ENCODE data around the gene NDFIP2. TPM values are rescaled to one million over a fixed set of nuclear protein-coding genes. Genes with fewer than 3 reads are reported as not detected.

NDFIP2 gene
- total RNA-seq, 1 experiment from 2014 or later, result 31.0 TPM

DNA sequence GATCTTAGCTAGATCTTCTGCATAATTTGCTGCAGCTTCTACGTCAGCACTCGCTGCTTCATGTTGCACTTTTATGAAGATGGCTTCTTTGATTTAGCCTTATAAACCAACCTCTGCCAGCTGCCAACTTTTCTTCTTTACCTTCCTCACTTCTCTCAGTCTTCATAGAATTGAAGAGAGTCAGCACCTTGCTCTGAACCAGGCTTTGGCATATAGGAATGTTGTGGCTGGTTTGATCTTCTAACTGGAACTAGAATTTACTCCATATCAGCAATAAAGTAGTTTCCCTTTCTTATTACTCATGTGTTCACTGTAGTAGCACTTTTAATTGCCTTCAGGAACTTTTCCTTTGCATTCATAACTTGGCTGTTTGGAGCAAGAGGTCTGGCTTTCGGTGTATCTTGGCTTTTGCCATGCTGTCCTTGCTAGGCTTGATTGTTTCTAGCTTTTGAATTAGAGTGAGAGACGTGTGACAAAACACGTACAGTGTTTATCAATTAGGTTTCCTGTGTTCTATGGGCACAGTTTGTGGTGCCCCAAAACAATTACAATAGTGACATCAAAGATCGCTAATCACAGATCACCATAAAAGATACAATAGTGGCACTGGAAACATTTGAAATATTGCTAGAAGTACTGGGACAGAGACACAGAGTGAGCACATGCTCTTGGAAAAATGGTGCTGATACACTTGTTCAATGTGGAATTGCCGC is 50.7 kb downstream of the NDFIP2 start:
- Histone ChIP-seq H2BK120ac (ENCODE audit: low read depth, low read length, poor library complexity, severe bottlenecking) (no peak overlapping the region), H3K4ac (ENCODE audit: low read depth, low read length) (no peak overlapping the region), H4K91ac (ENCODE audit: insufficient read length, low read depth, low read length) (no peak overlapping the region), H2BK12ac (ENCODE audit: insufficient read length, low read depth, low read length) (no peak overlapping the region), H4K20me1 (ENCODE audit: control insufficient read depth, insufficient read depth, insufficient read length) (no peaks in the 10 kb centered on the region), H4K5ac (ENCODE audit: insufficient read length, low read depth, low read length) (no peak overlapping the region), H3K27ac (ENCODE audit: insufficient read length, low read depth, low read length) (no peak overlapping the region), H2BK20ac (ENCODE audit: low read depth, low read length, poor library complexity, severe bottlenecking) (no peak overlapping the region), H3K79me1 (ENCODE audit: insufficient read depth, low read depth, low read length, poor library complexity, severe bottlenecking) (no peaks in the 10 kb centered on the region), H2BK15ac (ENCODE audit: low read depth, low read length) (no peak overlapping the region), H3K4me1 (ENCODE audit: insufficient read depth, low read length) (no peaks in the 10 kb centered on the region; the same call in 1 of the 2 replicates), H3K56ac (ENCODE audit: insufficient read length, low read depth, low read length) (no peak overlapping the region), H3K18ac (ENCODE audit: insufficient read length, low read depth, low read length) (no peak overlapping the region), H3K23ac (ENCODE audit: insufficient read length, low read depth, low read length) (no peak overlapping the region), H3K14ac (ENCODE audit: insufficient read depth, low read length) (no peak overlapping the region), H3K4me2 (ENCODE audit: insufficient read depth, insufficient read length, low read length) (no peak overlapping the region), H4K8ac (replicated peaks; ENCODE audit: insufficient read length, low read depth, low read length) (no peak overlapping the region), H3K27me3 (ENCODE audit: insufficient read depth, low read length) (no peaks in the 10 kb centered on the region), H2AK5ac (ENCODE audit: insufficient read length, low read length) (no peak overlapping the region), H3T11ph (ENCODE audit: low read length) (no peak overlapping the region), H2AFZ (ENCODE audit: low read length) (no peak overlapping the region), H3K79me2 (ENCODE audit: insufficient read depth, low read length) (no peaks in the 10 kb centered on the region), H3K23me2 (ENCODE audit: insufficient read length, low read depth, low read length, poor library complexity, severe bottlenecking) (no peaks in the 10 kb centered on the region), H2BK5ac (ENCODE audit: insufficient read length, low read length) (no peak overlapping the region), H3K9me3 (ENCODE audit: control insufficient read depth, low read depth, low read length) (no peaks in the 10 kb centered on the region), H3K9ac (ENCODE audit: extremely low read depth, insufficient read length, low read length) (no peak overlapping the region)
- no peaks in the 10 kb centered on the region for H3K9me3 Mint-ChIP-seq
- TF ChIP-seq, protein P1, sequence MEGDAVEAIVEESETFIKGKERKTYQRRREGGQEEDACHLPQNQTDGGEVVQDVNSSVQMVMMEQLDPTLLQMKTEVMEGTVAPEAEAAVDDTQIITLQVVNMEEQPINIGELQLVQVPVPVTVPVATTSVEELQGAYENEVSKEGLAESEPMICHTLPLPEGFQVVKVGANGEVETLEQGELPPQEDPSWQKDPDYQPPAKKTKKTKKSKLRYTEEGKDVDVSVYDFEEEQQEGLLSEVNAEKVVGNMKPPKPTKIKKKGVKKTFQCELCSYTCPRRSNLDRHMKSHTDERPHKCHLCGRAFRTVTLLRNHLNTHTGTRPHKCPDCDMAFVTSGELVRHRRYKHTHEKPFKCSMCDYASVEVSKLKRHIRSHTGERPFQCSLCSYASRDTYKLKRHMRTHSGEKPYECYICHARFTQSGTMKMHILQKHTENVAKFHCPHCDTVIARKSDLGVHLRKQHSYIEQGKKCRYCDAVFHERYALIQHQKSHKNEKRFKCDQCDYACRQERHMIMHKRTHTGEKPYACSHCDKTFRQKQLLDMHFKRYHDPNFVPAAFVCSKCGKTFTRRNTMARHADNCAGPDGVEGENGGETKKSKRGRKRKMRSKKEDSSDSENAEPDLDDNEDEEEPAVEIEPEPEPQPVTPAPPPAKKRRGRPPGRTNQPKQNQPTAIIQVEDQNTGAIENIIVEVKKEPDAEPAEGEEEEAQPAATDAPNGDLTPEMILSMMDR (conservative IDR thresholded peaks at IDR 0.05), result no peak
- DNase-seq, result no peak
- H3K27me3 Mint-ChIP-seq (ENCODE audit: low read depth), result no peaks in the 10 kb centered on the region
- H3K4me3 Mint-ChIP-seq, result no peak overlapping the region
- no peaks in the 10 kb centered on the region; a peak in 1 of 7 replicates for H3K36me3 Mint-ChIP-seq (ENCODE audit: insufficient read depth in 1 of 3, low read depth in 3 of 3)
- H3K27ac Mint-ChIP-seq, result no peak overlapping the region; a peak in 1 of 7 replicates
- WGBS (ENCODE audit: extremely low coverage, insufficient read length, low lambda C conversion rate), result no CpG with 5 or more reads among the region's 7 CpGs
- peaks cover 39% of the 10 kb centered on the region in 2 experiments for H3K4me1 Mint-ChIP-seq

Data from H9 (cell line).